ENCODE data around the gene SMARCA5. TPM values are rescaled to one million over a fixed set of nuclear protein-coding genes. Genes with fewer than 3 reads are reported as not detected.

Gene SMARCA5, protein sequence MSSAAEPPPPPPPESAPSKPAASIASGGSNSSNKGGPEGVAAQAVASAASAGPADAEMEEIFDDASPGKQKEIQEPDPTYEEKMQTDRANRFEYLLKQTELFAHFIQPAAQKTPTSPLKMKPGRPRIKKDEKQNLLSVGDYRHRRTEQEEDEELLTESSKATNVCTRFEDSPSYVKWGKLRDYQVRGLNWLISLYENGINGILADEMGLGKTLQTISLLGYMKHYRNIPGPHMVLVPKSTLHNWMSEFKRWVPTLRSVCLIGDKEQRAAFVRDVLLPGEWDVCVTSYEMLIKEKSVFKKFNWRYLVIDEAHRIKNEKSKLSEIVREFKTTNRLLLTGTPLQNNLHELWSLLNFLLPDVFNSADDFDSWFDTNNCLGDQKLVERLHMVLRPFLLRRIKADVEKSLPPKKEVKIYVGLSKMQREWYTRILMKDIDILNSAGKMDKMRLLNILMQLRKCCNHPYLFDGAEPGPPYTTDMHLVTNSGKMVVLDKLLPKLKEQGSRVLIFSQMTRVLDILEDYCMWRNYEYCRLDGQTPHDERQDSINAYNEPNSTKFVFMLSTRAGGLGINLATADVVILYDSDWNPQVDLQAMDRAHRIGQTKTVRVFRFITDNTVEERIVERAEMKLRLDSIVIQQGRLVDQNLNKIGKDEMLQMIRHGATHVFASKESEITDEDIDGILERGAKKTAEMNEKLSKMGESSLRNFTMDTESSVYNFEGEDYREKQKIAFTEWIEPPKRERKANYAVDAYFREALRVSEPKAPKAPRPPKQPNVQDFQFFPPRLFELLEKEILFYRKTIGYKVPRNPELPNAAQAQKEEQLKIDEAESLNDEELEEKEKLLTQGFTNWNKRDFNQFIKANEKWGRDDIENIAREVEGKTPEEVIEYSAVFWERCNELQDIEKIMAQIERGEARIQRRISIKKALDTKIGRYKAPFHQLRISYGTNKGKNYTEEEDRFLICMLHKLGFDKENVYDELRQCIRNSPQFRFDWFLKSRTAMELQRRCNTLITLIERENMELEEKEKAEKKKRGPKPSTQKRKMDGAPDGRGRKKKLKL
- 47.4 and 52.7 TPM in 2 replicates for total RNA-seq

GRCh38 chr4:143513314-143514168 lies at the start of gene SMARCA5:
Gene SMARCA5 (plus strand): TSS chr4:143513702. CDS start chr4:143513925, 223 bp downstream.

Other genes starting within 250 kb of the SMARCA5 start
- gene GAB1, start 176.8 kb upstream of the SMARCA5 start, total RNA-seq, result 8.3 and 9.4 TPM in 2 replicates
- gene FREM3, start 187.0 kb downstream of the SMARCA5 start, total RNA-seq, result under 0.01 TPM in 1 of 2 replicates, not detected in the other